GM12878 (cell line): ENCODE results near the gene NCOA6. TPM values are rescaled to one million over a fixed set of nuclear protein-coding genes. Genes with fewer than 3 reads are reported as not detected.

ENCODE experiments used
- ATAC-seq: fragments of 200-7000 bp; cut with Tn5 transposase; 3 replicates; pipeline ENCODE4 v1.9.1; 2020; ENCODE audit warnings: mild to moderate bottlenecking, moderate library complexity
- BruUV-seq: library from RNA; stranded (reverse); fragments of 400-500 nt; replicated peaks from 2 replicates; lab custom pipeline; 2021; lab: Mats Ljungman, UMichigan
- CTCF ChIA-PET: fragments of 300-600 bp; sonication (Branson Sonifier 250); formaldehyde crosslinking; extraction: SDS; loops from one replicate; lab custom pipeline; 2021; ENCODE audit warnings: inconsistent platforms; lab: Yijun Ruan, JAX
- POLR2A ChIA-PET: fragments of 350-600 bp; formaldehyde crosslinking; extraction: SDS; loops from one replicate; lab custom pipeline; 2021; ENCODE audit warnings: inconsistent platforms; lab: Charles Lee
- RAD21 ChIA-PET: fragments of 300-600 bp; sonication (Branson Sonifier 250); formaldehyde crosslinking; loops from one replicate; lab custom pipeline; 2023; ENCODE audit warnings: antibody characterized with exemption; ENCODE audit not compliant: unreplicated experiment; lab: Charles Lee
- SMC1A ChIA-PET: fragments of 300-600 bp; sonication (Branson Sonifier 250); formaldehyde crosslinking; loops from one replicate; lab custom pipeline; 2023; ENCODE audit not compliant: unreplicated experiment, uncharacterized antibody; lab: Charles Lee
- DNase-seq: peaks from one replicate; pipeline ENCODE4 v3.0.0-alpha.2; 2011; ENCODE audit warnings: low read depth, low spot score
- FAIRE-seq: peaks from 3 replicates; lab custom pipeline; 2011; peaks lifted over from hg19 to GRCh38; lab: Jason Lieb, UNC
- H2AFZ ChIP-seq: 2 replicates; pipeline ENCODE4 v1.6.0; 2011; ENCODE audit warnings: low read depth, low read length, control low read depth; ENCODE audit not compliant: control insufficient read depth
- H3K27ac ChIP-seq: 2 replicates; pipeline ENCODE4 v1.5.1; 2011; ENCODE audit warnings: control low read depth; ENCODE audit not compliant: control insufficient read depth, insufficient read depth
- H3K27me3 ChIP-seq, 2 experiments: replicated peaks in 1 of 2; 2 replicates each; pipeline versions ENCODE4 v1.6.0 to v1.6.1; 2011; ENCODE audit warnings: low read length in 1 of 2; ENCODE audit not compliant: control insufficient read depth in 2 of 2, insufficient read depth in 2 of 2
- H3K36me3 ChIP-seq, 2 experiments: 2 replicates each; pipeline ENCODE4 v1.5.1; 2011; ENCODE audit warnings: low read length in 1 of 2; ENCODE audit not compliant: control insufficient read depth in 2 of 2, insufficient read depth in 2 of 2
- H3K4me1 ChIP-seq: 2 replicates; pipeline ENCODE4 v1.6.1; 2011; ENCODE audit warnings: mild to moderate bottlenecking, low read length, moderate library complexity, mixed read lengths; ENCODE audit not compliant: control insufficient read depth, insufficient read depth
- H3K4me2 ChIP-seq: 2 replicates; pipeline ENCODE4 v1.6.0; 2011; ENCODE audit warnings: control low read depth; ENCODE audit not compliant: control insufficient read depth, insufficient read depth
- H3K4me3 ChIP-seq: fragments of 200-600 bp; sonication (generic); 2 replicates; pipeline ENCODE4 v1.5.1; 2016
- H3K79me2 ChIP-seq: 2 replicates; pipeline ENCODE4 v1.6.0; 2011; ENCODE audit warnings: low read length; ENCODE audit not compliant: control insufficient read depth, insufficient read depth
- H3K9ac ChIP-seq: 2 replicates; pipeline ENCODE4 v1.8.0; 2011; ENCODE audit warnings: low read length, control low read depth, mixed read lengths; ENCODE audit not compliant: control insufficient read depth, insufficient read depth
- H3K9me3 ChIP-seq: replicated peaks from 3 replicates; pipeline ENCODE4 v1.5.1; 2011; ENCODE audit warnings: mild to moderate bottlenecking, low read length; ENCODE audit not compliant: control insufficient read depth, insufficient read depth
- H4K20me1 ChIP-seq: 2 replicates; pipeline ENCODE4 v1.6.0; 2011; ENCODE audit not compliant: control insufficient read depth, insufficient read depth
- BRCA1 ChIP-seq: IDR thresholded peaks from 2 replicates; pipeline ENCODE4 v1.6.1; 2011; ENCODE audit warnings: low read depth, low read length, improper control_type of control experiment
- DPF2 ChIP-seq: fragments of 450-650 bp; IDR thresholded peaks from 2 replicates; pipeline ENCODE4 v1.6.1; 2017; ENCODE audit warnings: mild to moderate bottlenecking
- E2F8 ChIP-seq: fragments of 450-650 bp; IDR thresholded peaks from 2 replicates; pipeline ENCODE4 v1.6.1; 2018; ENCODE audit warnings: mild to moderate bottlenecking, low read depth, moderate library complexity; ENCODE audit not compliant: partially characterized antibody
- KAT2A ChIP-seq: conservative IDR thresholded peaks from 2 replicates; pipeline ENCODE4 v1.6.1; 2011; ENCODE audit warnings: low read depth, low read length; ENCODE audit not compliant: control insufficient read depth
- PBX3 ChIP-seq: IDR thresholded peaks from 2 replicates; pipeline ENCODE4 v1.6.1; 2011; ENCODE audit warnings: mild to moderate bottlenecking, low read depth, low read length, moderate library complexity; ENCODE audit not compliant: insufficient replicate concordance
- POU2F2 ChIP-seq: IDR thresholded peaks from 3 replicates; pipeline ENCODE4 v1.6.1; 2011; ENCODE audit warnings: low read depth, mild to moderate bottlenecking, low read length, borderline replicate concordance
- RFX5 ChIP-seq: IDR thresholded peaks from 2 replicates; pipeline ENCODE4 v1.6.1; 2011; ENCODE audit warnings: low read depth, low read length, improper control_type of control experiment
- SUPT20H ChIP-seq: IDR thresholded peaks from 2 replicates; pipeline ENCODE4 v1.6.1; 2011; ENCODE audit warnings: low read depth, mild to moderate bottlenecking, low read length, moderate library complexity, borderline replicate concordance; ENCODE audit not compliant: control insufficient read depth
- USF2 ChIP-seq: IDR thresholded peaks from 2 replicates; pipeline ENCODE4 v1.6.1; 2011; ENCODE audit warnings: low read depth, low read length, improper control_type of control experiment, borderline replicate concordance
- ZNF217 ChIP-seq: fragments of 450-650 bp; IDR thresholded peaks from 2 replicates; pipeline ENCODE4 v1.6.1; 2017; ENCODE audit warnings: antibody characterized with exemption, mild to moderate bottlenecking
- ZSCAN29 ChIP-seq: fragments of 450-650 bp; IDR thresholded peaks from 2 replicates; pipeline ENCODE4 v1.6.1; 2017; ENCODE audit warnings: mild to moderate bottlenecking, moderate library complexity
- ZZZ3 ChIP-seq: IDR thresholded peaks from 2 replicates; pipeline ENCODE4 v1.6.1; 2011; ENCODE audit warnings: low read depth; ENCODE audit not compliant: control insufficient read depth, insufficient read length
- in situ Hi-C: fragments of 300-500 bp; cut with MboI; formaldehyde crosslinking; loops from 9 replicates; pipeline ENCODE4 v1.14.3; 2018; ENCODE audit warnings: mixed read lengths
- intact Hi-C: fragments of 100-400 bp; cut with micrococcal nuclease; formaldehyde crosslinking; loops from one replicate; pipeline ENCODE4 v1.14.2; 2022; ENCODE audit not compliant: unreplicated experiment
- polyA plus RNA-seq, 11 experiments: library from polyadenylated mRNA; depleted of rRNA in 4 of 11; unstranded in 6 of 11; stranded (reverse) in 5 of 11; fragments of >200 nt; fragmentation: Nextera tagmentation in 4 of 11; fragmentation: Illumina TruSeq in 1 of 11; extraction: Ambion mirVana in 4 of 11; extraction: Trizol in 1 of 11; gene quantifications; 1 replicate in 1 of 11; 2 replicates in 10 of 11; pipeline versions ENCODE4 v1.2.1 to v1.2.3, GENCODE V29; 2011 to 2016; ENCODE audit warnings: inconsistent platforms in 2 of 11, missing spikeins in 2 of 11, low read depth in 1 of 11
- total RNA-seq, 4 experiments: library from RNA; depleted of rRNA in 3 of 4; stranded (reverse); fragments of >200 nt in 3 of 4; fragmentation: Illumina TruSeq in 1 of 4; extraction: Trizol in 1 of 4; gene quantifications; 2 replicates each; pipeline versions ENCODE4 v1.2.1 to v1.2.3, GENCODE V29; 2013 to 2021

NCOA6 gene
- total and polyA plus RNA-seq, 10 of the 15 experiments (the other 5 are each of a cell fraction or from before 2014, with no cell fraction given): 6.1 to 20.6 (median 12.6) TPM

- no TSS peak for BruUV-seq
- FAIRE-seq (no peak), DNase-seq (no peak), ATAC-seq (no peak)
- Histone ChIP-seq H3K4me3 (no peak overlapping the region), H3K4me1 (no peaks in the 10 kb centered on the region), H3K9ac (no peak overlapping the region), H2AFZ (no peak overlapping the region), H4K20me1 (no peaks in the 10 kb centered on the region), H3K9me3 (no peaks in the 10 kb centered on the region), H3K36me3 (peaks cover 0 to 15% of the 10 kb centered on the region in 2 experiments; a peak in 2 of 4 replicates), H3K27ac (no peak overlapping the region), H3K27me3 (no peaks in the 10 kb centered on the region), H3K4me2 (no peak overlapping the region), H3K79me2 (no peaks in the 10 kb centered on the region)
- ChIA-PET POLR2A (interaction anchor here (0.6 kb wide), 2 partner anchors 184 to 363 kb away, joined by 3 to 6 read pairs; no protein-coding TSS in a partner anchor), CTCF (interaction anchor here (1.5 kb wide), 1 partner anchor 235 kb away, joined by 3 read pairs; no protein-coding TSS in a partner anchor), SMC1A (interaction anchor here (1.0 kb wide), 1 partner anchor 67 kb away, joined by 3 read pairs; no protein-coding TSS in a partner anchor), RAD21 (interaction anchor here (0.5 kb wide), 1 partner anchor 837 kb away, joined by 3 read pairs; no protein-coding TSS in a partner anchor)
- no peak for TF ChIP-seq USF2
- no peak for TF ChIP-seq ZNF217
- TF ChIP-seq BRCA1: no peak
- no peak for TF ChIP-seq POU2F2
- no peak for TF ChIP-seq SUPT20H
- no peak for TF ChIP-seq ZSCAN29
- TF ChIP-seq RFX5: no peak
- TF ChIP-seq KAT2A: no peak
- TF ChIP-seq PBX3: no peak
- TF ChIP-seq DPF2: no peak
- TF ChIP-seq ZZZ3: no peak
- no peak for TF ChIP-seq E2F8
- intact Hi-C loops: no loop called here
- in situ Hi-C loops: no loop called here
Measured at GRCh38 chr20:34774886-34775285, 50.6 kb downstream of the NCOA6 start.
